GM12878 (cell line): ENCODE results near the gene PHKG2. TPM values are rescaled to one million over a fixed set of nuclear protein-coding genes. Genes with fewer than 3 reads are reported as not detected.

Source experiments
- ATAC-seq: fragments of 200-7000 bp; cut with Tn5 transposase; 3 replicates; pipeline ENCODE4 v1.9.1; 2020; ENCODE audit warnings: mild to moderate bottlenecking, moderate library complexity
- BruUV-seq: library from RNA; stranded (reverse); fragments of 400-500 nt; replicated peaks from 2 replicates; lab custom pipeline; 2021; lab: Mats Ljungman, UMichigan
- CTCF ChIA-PET: fragments of 300-600 bp; sonication (Branson Sonifier 250); formaldehyde crosslinking; extraction: SDS; loops from one replicate; lab custom pipeline; 2021; ENCODE audit warnings: inconsistent platforms; lab: Yijun Ruan, JAX
- POLR2A ChIA-PET: fragments of 350-600 bp; formaldehyde crosslinking; extraction: SDS; loops from one replicate; lab custom pipeline; 2021; ENCODE audit warnings: inconsistent platforms; lab: Charles Lee
- RAD21 ChIA-PET: fragments of 300-600 bp; sonication (Branson Sonifier 250); formaldehyde crosslinking; loops from one replicate; lab custom pipeline; 2023; ENCODE audit warnings: antibody characterized with exemption; ENCODE audit not compliant: unreplicated experiment; lab: Charles Lee
- SMC1A ChIA-PET: fragments of 300-600 bp; sonication (Branson Sonifier 250); formaldehyde crosslinking; loops from one replicate; lab custom pipeline; 2023; ENCODE audit not compliant: unreplicated experiment, uncharacterized antibody; lab: Charles Lee
- DNase-seq: peaks from one replicate; pipeline ENCODE4 v3.0.0-alpha.2; 2011; ENCODE audit warnings: low read depth, low spot score
- FAIRE-seq: peaks from 3 replicates; lab custom pipeline; 2011; peaks lifted over from hg19 to GRCh38; lab: Jason Lieb, UNC
- H2AFZ ChIP-seq: 2 replicates; pipeline ENCODE4 v1.6.0; 2011; ENCODE audit warnings: low read depth, low read length, control low read depth; ENCODE audit not compliant: control insufficient read depth
- H3K27ac ChIP-seq: 2 replicates; pipeline ENCODE4 v1.5.1; 2011; ENCODE audit warnings: control low read depth; ENCODE audit not compliant: control insufficient read depth, insufficient read depth
- H3K27me3 ChIP-seq, 2 experiments: replicated peaks in 1 of 2; 2 replicates each; pipeline versions ENCODE4 v1.6.0 to v1.6.1; 2011; ENCODE audit warnings: low read length in 1 of 2; ENCODE audit not compliant: control insufficient read depth in 2 of 2, insufficient read depth in 2 of 2
- H3K36me3 ChIP-seq, 2 experiments: 2 replicates each; pipeline ENCODE4 v1.5.1; 2011; ENCODE audit warnings: low read length in 1 of 2; ENCODE audit not compliant: control insufficient read depth in 2 of 2, insufficient read depth in 2 of 2
- H3K4me1 ChIP-seq: 2 replicates; pipeline ENCODE4 v1.6.1; 2011; ENCODE audit warnings: mild to moderate bottlenecking, low read length, moderate library complexity, mixed read lengths; ENCODE audit not compliant: control insufficient read depth, insufficient read depth
- H3K4me2 ChIP-seq: 2 replicates; pipeline ENCODE4 v1.6.0; 2011; ENCODE audit warnings: control low read depth; ENCODE audit not compliant: control insufficient read depth, insufficient read depth
- H3K4me3 ChIP-seq: fragments of 200-600 bp; sonication (generic); 2 replicates; pipeline ENCODE4 v1.5.1; 2016
- H3K79me2 ChIP-seq: 2 replicates; pipeline ENCODE4 v1.6.0; 2011; ENCODE audit warnings: low read length; ENCODE audit not compliant: control insufficient read depth, insufficient read depth
- H3K9ac ChIP-seq: 2 replicates; pipeline ENCODE4 v1.8.0; 2011; ENCODE audit warnings: low read length, control low read depth, mixed read lengths; ENCODE audit not compliant: control insufficient read depth, insufficient read depth
- H3K9me3 ChIP-seq: replicated peaks from 3 replicates; pipeline ENCODE4 v1.5.1; 2011; ENCODE audit warnings: mild to moderate bottlenecking, low read length; ENCODE audit not compliant: control insufficient read depth, insufficient read depth
- H4K20me1 ChIP-seq: 2 replicates; pipeline ENCODE4 v1.6.0; 2011; ENCODE audit not compliant: control insufficient read depth, insufficient read depth
- POLR2A ChIP-seq: IDR thresholded peaks from 2 replicates; pipeline ENCODE4 v1.6.1; 2011; ENCODE audit warnings: low read depth, mild to moderate bottlenecking, low read length
- POLR2AphosphoS5 ChIP-seq: IDR thresholded peaks from 2 replicates; pipeline ENCODE4 v1.6.1; 2011; ENCODE audit warnings: mild to moderate bottlenecking, low read length, inconsistent platforms
- TCF7 ChIP-seq: IDR thresholded peaks from 2 replicates; pipeline ENCODE4 v1.6.1; 2014; ENCODE audit warnings: antibody characterized with exemption, borderline replicate concordance
- ZNF24 ChIP-seq: fragments of 450-650 bp; IDR thresholded peaks from 2 replicates; pipeline ENCODE4 v1.6.1; 2017; ENCODE audit warnings: antibody characterized with exemption, mild to moderate bottlenecking
- WGBS: methylation state at CpG from one replicate; pipeline ENCODE4 v1.1.6; 2016; ENCODE audit warnings: low lambda C conversion rate; ENCODE audit not compliant: insufficient replicate concordance, insufficient coverage; ENCODE audit errors: missing lambda C conversion rate; 5-methylcytosine and 5-hydroxymethylcytosine counted together
- in situ Hi-C: fragments of 300-500 bp; cut with MboI; formaldehyde crosslinking; loops from 9 replicates; pipeline ENCODE4 v1.14.3; 2018; ENCODE audit warnings: mixed read lengths
- intact Hi-C: fragments of 100-400 bp; cut with micrococcal nuclease; formaldehyde crosslinking; loops from one replicate; pipeline ENCODE4 v1.14.2; 2022; ENCODE audit not compliant: unreplicated experiment
- polyA plus RNA-seq, 11 experiments: library from polyadenylated mRNA; depleted of rRNA in 4 of 11; unstranded in 6 of 11; stranded (reverse) in 5 of 11; fragments of >200 nt; fragmentation: Nextera tagmentation in 4 of 11; fragmentation: Illumina TruSeq in 1 of 11; extraction: Ambion mirVana in 4 of 11; extraction: Trizol in 1 of 11; gene quantifications; 1 replicate in 1 of 11; 2 replicates in 10 of 11; pipeline versions ENCODE4 v1.2.1 to v1.2.3, GENCODE V29; 2011 to 2016; ENCODE audit warnings: inconsistent platforms in 2 of 11, missing spikeins in 2 of 11, low read depth in 1 of 11
- total RNA-seq, 4 experiments: library from RNA; depleted of rRNA in 3 of 4; stranded (reverse); fragments of >200 nt in 3 of 4; fragmentation: Illumina TruSeq in 1 of 4; extraction: Trizol in 1 of 4; gene quantifications; 2 replicates each; pipeline versions ENCODE4 v1.2.1 to v1.2.3, GENCODE V29; 2013 to 2021

The PHKG2 gene
- total and polyA plus RNA-seq, 10 of the 15 experiments (the other 5 are each of a cell fraction or from before 2014, with no cell fraction given), result 5.2 to 50.1 (median 37.2) TPM

- no peak overlapping the region for H3K27ac ChIP-seq
- no peak overlapping the region for H3K4me2 ChIP-seq
- no peaks in the 10 kb centered on the region for H4K20me1 ChIP-seq
- in situ Hi-C loops (no loop called here), intact Hi-C loops (no loop called here)
- ChIA-PET CTCF (interaction anchor here (1.1 to 1.7 kb wide), 2 partner anchors 30 to 179 kb away, joined by 3 to 4 read pairs; no protein-coding TSS in a partner anchor), RAD21 (no interaction called here), SMC1A (no interaction called here), POLR2A (no interaction called here)
- ATAC-seq (no peak), FAIRE-seq (no peak), DNase-seq (no peak)
- H2AFZ ChIP-seq, result no peak overlapping the region
- H3K36me3 ChIP-seq, result peaks cover 42 to 47% of the 10 kb centered on the region in 2 experiments
- H3K9me3 ChIP-seq, result no peaks in the 10 kb centered on the region
- H3K27me3 ChIP-seq, result no peaks in the 10 kb centered on the region
- TF ChIP-seq POLR2AphosphoS5, result peak; percentile 39; the same call in 1 of the 2 replicates
- TF ChIP-seq TCF7, result no peak
- no peaks in the 10 kb centered on the region for H3K4me1 ChIP-seq
- 84% methylated on average over 10 of the region's 12 CpGs for WGBS
- no peak overlapping the region for H3K9ac ChIP-seq
- H3K79me2 ChIP-seq, result no peaks in the 10 kb centered on the region
- no peak overlapping the region for H3K4me3 ChIP-seq
- BruUV-seq, result TSS peak; percentile 19
Measured at GRCh38 chr16:30723725-30724355, 24.4 kb upstream of the PHKG2 start.

- no peak for FAIRE-seq
Measured at GRCh38 chr16:30724641-30725417, 23.4 kb upstream of the PHKG2 start.

More at GRCh38 chr16:30724641-30725417, 23.4 kb upstream of the PHKG2 start:
- no peaks in the 10 kb centered on the region for H3K4me1 ChIP-seq
- no peak overlapping the region for H3K4me3 ChIP-seq
- no peak overlapping the region for H2AFZ ChIP-seq
- 79% methylated on average over 23 of the region's 23 CpGs for WGBS
- no peak overlapping the region for H3K9ac ChIP-seq
- H3K9me3 ChIP-seq, result no peaks in the 10 kb centered on the region
- H3K27me3 ChIP-seq, result no peaks in the 10 kb centered on the region
- in situ Hi-C loops, result no loop called here
- intact Hi-C loops, result no loop called here
- no peak overlapping the region for H3K27ac ChIP-seq
- no peak for TF ChIP-seq ZNF24
- TF ChIP-seq POLR2A, result peak; percentile 56; the same call in 1 of the 2 replicates
- DNase-seq (no peak), ATAC-seq (no peak)
- POLR2A ChIA-PET, result no interaction called here
- CTCF ChIA-PET, result interaction anchor here (0.5 to 1.7 kb wide), 2 partner anchors 31 to 89 kb away, joined by 3 to 4 read pairs; no protein-coding TSS in a partner anchor
- RAD21 ChIA-PET, result no interaction called here
- H3K79me2 ChIP-seq, result no peaks in the 10 kb centered on the region
- H3K36me3 ChIP-seq, result peaks cover 47 to 49% of the 10 kb centered on the region in 2 experiments
- SMC1A ChIA-PET, result no interaction called here
- no peaks in the 10 kb centered on the region for H4K20me1 ChIP-seq
- no peak overlapping the region for H3K4me2 ChIP-seq
- no TSS peak for BruUV-seq
